Prostate gland (tissue), 2 donors: ENCODE results near the gene USP17L11.
"Not testable (repeated sequence)": the region's sequence is repeated elsewhere in the genome, so short reads cannot be mapped to it uniquely, and the experiment has no call there.

Experiments used
- CTCF ChIP-seq, 4 experiments: fragments of 200-600 bp in 2 of 4; fragments of 450-650 bp in 2 of 4; sonication (generic) in 2 of 4; IDR thresholded peaks; 1 replicate in 3 of 4; 2 replicates in 1 of 4; pipeline ENCODE4 v1.5.1; 2016 to 2019; ENCODE audit warnings: antibody characterized with exemption in 4 of 4, mild to moderate bottlenecking in 2 of 4, moderate library complexity in 2 of 4
- POLR2AphosphoS5 ChIP-seq: sonication (generic); formaldehyde crosslinking; IDR thresholded peaks from one replicate; pipeline ENCODE4 v1.6.1; 2017; ENCODE audit warnings: antibody characterized with exemption

- TF ChIP-seq POLR2AphosphoS5; CTCF (IDR thresholded peaks at IDR 0.05): not testable (repeated sequence)
These were observed 28.4 kb downstream of the USP17L11 start, which contains the start of gene USP17L17 for GRCh38 chr4:9243579-9243978.
